SIG-M5 (cell line): ENCODE measurements around the gene CCDC83.

Experiments
- DNase-seq: peaks from one replicate; lab custom pipeline; 2025; lab: John Stamatoyannopoulos, UW

Gene CCDC83

DNA sequence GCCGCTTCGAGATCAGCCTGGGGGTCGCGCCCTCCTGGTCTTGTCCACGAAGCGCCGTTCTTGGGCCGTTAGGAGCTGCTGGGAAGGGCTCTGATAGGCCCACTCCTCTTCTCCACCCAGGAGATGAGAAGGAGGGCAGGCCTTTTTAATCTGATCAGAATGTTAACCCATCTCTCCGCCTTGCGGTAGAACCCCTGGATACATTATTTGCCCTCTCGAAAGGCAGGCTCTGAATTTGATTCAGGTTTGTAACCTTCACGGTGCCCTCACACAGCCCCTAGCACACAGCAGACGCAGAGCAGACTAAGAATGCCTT lies at the start of gene CCDC83:
Gene CCDC83, plus strand, starts transcription at position 43 of the 316 bp plus-strand sequence. CDS start 9,741 bp downstream, outside the sequence.
- DNase-seq = no peak

DNA sequence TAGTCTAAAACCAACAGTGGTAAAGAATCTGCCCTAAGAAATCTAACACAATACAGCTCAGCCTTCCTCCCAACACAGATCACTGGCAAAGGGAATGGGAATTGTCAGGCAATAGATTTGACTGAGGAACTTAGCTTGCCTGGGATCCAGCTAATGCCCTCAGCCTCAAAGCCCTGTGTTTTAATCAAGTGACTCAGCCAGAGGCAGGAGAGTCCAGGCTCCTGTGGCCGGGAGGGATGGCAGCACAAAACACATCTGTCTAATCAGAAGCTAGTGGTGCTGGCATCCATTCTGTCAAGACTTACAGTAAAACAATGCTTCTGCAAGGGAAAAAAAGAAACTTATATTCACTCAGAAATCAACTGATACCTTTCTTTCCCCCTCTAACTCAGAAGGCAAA lies 49.8 kb upstream of the CCDC83 start:
- no peak for DNase-seq

DNA sequence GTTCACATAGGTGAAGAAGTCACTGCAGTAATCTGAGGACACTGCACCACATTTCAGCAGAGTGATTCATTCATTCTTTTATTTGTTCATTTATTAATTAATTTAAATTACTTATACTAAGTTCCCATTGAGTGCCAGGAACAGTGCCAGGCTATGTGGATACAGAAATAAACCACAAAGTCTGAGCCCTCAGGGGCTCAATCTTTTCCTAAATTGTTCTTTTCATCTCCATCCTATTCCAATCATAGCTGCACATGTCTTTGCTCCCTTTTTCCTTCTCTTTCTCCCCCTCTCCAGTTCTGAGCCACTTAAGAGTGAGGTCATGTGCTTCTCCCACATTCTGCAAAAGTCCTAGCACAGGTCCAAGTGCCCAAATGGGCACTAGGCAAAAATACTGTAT lies 49.2 kb upstream of the CCDC83 start:
- DNase-seq = no peak

DNA sequence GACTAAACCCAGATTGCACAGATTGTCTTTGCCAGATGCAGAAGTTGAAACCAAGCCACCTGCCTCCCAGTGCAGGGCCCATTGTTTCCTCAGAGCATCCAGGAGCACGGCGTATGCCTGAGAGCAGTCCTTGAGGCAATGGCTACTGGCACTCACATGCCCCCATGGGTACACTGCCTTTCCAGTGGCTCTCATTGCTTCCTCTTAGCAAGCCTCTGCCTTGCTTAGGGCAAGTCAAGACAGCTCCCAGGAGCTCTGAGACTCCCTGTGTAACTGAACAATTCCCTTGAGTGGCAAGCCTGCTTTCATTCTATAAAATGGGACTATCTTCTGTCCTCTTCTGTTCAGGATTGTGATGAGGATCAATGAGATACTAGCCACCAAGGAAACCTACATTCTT lies 48.3 kb upstream of the CCDC83 start:
- no peak for DNase-seq

DNA sequence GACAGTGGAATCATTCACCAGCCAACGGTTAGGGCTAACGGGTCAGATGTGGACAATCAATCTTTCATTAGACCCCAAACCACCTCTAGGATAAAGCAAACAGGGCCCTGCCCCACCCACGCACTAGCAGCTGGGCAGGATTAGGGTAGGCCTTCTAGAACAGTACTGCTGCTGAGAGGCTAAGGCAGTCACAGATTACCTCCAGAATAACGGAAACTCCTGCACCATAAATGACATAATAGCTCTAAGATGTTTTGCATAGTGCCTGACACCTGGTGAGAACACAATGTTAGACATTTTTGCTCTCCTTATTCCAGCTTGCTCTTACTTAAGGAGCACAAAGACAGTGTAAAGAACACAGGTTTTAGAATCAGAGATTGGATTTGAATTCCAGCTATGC lies 46.0 kb upstream of the CCDC83 start:
- no peak for DNase-seq

DNA sequence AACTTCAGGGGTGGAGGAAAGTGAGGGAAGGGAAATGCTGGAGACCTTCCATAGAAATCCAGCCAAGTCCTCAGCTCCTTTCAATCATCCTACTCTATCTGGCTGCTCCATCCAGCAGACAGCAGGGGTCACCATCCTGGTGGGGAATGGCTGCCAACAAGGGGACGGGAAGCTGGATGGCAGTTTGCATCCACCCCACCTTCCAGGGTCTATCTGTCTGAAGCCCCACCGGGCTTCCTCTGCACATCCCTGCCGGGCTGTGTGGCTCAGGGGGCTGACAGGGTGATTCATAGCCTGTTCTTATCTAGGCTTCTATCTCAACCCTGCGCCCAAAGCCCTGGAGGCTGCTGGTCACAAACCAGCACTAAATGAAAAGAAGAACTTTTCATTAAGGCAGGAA lies 45.3 kb upstream of the CCDC83 start:
- DNase-seq = no peak

DNA sequence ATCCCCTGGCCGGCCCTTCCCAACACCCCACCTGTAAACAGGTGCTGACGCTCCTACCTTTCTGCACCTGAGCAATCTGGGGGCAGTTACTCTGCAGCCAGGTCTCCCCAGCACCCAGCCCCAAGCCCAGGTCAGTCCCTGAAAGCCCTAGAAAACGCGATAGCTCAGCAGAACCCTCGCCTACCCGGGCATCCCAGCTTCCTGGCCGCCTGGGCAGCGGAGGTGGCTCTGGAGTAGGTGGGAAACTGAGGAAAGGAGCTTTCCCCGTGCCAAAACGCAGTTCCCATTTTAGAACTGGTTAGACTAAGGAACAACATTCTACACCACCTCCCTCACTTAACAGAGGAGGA lies 44.7 kb upstream of the CCDC83 start:
- no peak for DNase-seq

DNA sequence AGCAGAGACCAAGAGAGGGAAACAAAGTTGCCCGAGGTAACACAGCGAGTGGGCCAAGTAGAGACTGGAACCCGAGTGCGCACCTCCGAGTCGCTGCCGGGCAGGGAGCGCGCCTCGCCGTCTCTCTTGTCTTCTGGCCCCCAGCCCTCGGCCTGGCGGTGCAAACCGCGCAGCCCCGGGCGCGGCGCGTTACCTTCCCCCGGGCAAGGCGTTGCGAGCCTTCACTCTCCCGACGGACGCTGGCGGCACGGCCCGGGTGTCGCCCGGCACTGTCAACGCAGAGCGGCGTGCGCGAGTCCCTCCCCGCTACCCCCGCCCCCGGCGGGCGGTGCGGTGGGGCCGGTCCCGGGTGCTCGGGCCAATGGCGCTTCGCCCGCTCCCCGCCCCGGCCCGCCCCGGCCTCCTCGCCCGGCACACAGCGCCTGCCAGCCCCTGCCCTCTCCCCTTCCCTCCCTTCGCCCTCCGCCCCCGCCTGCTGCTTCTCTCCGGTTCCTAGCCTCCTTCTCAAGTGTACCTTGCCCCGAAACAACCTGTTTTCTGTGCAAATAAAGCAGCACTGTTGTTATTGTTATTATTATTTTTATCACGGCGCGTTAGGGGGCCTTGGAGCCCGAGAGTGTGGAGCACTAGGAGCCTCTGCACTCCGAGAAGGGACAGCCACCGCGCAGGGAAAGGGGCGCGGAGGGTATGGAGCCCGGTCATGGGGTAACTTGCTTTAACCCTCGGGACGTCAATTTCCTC lies 44.1 kb upstream of the CCDC83 start, which contains the start of gene SYTL2:
Gene SYTL2, minus strand, starts transcription at position 271 of the 741 bp plus-strand sequence. CDS start 53,416 bp downstream, outside the sequence.
- DNase-seq = no peak

DNA sequence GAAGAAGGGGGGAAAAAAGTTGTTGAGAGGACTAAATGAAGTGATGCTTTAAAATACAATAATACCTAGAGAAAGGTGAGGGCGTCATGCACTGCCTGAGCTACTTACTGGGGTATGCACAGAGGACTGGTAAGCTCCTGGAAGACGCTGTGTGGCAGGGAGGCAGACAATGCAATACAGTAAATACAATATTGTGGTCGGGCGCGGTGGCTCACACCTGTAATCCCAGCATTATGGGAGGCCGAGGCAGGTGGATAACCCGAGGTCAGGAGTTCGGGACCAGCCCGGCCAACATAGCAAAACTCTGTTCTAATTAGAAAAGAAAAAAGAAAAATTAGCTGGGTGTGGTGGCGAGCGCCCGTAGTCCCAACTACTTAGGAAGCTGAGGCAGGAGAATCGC lies 43.6 kb upstream of the CCDC83 start:
- DNase-seq = no peak

DNA sequence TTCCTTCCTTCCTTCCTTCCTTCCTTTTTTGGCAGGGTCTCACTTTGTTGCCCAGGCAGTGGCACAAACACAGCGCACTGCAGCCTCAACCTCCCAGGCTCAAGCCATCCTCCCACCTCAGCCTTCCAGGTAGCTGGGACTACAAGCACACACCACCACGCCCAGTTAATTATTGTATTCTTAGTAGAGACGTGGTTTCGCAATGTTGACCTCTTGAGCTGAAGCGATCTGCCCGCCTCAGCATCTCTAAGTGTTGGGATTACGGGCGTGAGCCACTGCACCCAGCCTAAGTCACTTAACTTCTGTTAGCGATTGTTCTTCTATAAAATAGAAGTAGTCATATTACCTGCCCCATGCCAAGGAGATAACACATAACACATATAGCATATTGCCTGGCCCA lies 41.5 kb upstream of the CCDC83 start:
- DNase-seq = no peak

DNA sequence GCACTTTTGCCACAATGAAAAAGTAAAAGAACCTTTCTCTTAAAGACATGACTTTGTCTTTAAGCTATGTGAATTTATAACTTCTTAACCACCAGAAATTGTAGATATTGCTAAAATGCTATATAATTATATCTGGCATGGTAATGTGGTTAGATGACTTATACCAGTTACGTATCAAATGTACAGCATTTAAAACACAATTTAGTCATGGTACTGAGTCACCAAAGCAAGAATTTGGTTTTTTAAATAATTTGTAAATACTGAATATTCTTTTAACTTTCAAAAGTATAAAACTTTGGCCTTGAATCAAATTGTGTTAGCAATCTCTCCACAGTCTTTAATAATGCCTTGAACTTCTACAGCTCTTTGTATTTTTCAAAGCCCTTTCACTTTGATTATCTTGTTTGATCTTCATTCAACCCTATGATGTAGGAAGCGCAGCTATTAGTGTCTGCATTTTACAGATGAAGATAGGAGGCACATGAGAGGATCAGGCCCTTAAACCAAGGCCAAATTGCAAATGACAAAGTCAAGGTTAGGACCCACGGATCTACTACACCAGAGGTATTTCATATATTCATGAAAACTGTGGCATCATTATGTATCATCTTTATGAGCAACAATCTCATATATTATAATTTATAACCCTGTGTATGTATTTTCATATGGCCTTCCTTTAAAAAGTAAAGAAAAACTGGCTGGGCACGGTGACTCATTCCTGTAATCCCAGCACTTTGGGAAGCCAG lies 39.8 kb upstream of the CCDC83 start:
- no peak for DNase-seq

DNA sequence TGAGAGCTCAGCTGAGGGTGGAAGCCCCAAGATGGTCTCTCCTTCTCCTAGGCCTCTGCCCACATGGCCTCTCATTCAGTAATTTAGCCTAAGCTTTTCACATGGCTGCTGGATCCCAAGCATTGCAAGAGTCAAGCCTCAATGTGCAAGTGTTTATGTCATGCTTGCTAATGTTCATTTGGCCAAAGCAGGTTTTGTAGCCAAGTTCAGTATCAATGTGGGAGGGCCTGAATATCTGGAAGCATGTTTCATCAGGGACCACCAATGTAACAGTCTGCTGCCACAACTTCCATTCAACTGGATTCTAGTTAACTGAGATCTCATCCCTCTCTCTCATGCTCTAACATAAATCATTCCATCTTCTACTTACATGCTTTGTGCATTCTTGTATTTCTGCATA lies 35.7 kb upstream of the CCDC83 start:
- DNase-seq = no peak

DNA sequence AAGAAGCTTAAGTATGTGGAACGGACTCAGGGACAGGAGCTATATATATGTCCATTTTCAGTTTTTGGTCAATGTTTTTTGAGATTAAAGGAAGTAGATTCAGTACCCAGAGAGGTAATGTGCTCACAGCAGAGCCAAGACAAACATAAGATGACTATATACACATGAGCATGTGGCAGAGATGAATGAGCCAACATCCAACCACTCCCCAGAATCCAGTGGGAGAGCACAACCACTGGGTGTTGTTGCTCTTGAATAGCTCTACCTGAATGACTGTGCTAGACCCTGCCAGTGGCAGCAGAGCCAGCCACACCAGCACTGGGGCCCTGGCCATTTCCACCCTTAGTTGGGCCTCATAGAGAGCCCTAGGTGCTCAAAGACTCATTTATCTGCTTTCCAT lies 33.5 kb upstream of the CCDC83 start:
- no peak for DNase-seq

DNA sequence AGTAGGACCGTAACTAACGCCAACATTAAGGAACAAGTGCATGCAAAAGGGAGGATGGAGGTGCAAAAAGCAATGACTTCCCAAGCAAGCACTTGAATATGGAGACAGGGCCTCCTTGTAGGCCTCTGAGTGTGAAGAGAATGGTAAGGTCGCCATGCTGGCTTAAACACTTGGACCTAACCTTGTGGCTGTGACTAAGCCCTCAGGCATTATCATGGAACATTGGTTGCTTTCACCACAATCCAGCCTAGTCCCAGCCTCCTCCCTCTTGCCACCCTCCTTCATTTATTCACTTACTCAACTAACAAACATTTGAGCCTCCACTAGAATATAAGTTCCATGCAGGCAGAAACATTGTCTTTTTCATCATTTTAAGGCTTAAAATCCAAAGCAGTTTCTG lies 32.4 kb upstream of the CCDC83 start:
- DNase-seq = no peak

DNA sequence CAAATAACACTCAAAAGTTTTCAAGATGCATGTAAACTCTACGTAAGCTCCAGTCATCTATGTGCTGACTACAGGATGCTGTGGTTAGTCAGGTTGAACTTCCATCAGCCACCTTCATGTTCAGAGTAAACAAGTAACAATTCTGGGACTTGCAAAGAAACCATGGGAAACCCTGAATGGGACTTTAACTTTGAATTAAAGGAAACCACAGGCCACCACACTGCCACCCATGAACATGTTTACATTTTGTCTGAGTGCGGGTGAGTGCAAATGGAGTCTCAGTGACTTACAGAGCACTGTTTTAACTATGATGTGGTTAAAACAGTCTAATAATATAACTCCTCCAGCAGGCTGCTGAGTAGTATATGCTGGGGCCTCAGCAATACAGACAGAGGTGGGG lies 31.4 kb upstream of the CCDC83 start:
- DNase-seq = no peak

DNA sequence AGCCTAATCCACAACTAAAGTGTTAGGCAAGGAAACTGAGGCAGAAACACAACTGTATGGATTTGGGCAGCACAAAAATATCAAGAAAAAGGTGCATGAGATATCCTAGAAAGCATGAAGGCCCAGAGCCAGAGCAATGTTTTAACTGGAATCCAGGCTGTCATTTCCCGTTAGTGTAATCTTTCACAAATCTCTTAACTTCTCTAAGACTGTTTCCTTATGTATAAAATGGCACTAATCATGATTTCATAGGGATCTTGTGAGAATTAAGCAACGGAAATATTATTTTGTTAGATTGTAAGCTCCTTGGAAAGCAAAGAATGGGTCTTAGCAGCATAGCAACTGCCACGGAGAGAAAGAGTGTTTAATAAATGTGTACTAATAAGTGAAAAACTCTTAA lies 29.6 kb upstream of the CCDC83 start:
- no peak for DNase-seq

DNA sequence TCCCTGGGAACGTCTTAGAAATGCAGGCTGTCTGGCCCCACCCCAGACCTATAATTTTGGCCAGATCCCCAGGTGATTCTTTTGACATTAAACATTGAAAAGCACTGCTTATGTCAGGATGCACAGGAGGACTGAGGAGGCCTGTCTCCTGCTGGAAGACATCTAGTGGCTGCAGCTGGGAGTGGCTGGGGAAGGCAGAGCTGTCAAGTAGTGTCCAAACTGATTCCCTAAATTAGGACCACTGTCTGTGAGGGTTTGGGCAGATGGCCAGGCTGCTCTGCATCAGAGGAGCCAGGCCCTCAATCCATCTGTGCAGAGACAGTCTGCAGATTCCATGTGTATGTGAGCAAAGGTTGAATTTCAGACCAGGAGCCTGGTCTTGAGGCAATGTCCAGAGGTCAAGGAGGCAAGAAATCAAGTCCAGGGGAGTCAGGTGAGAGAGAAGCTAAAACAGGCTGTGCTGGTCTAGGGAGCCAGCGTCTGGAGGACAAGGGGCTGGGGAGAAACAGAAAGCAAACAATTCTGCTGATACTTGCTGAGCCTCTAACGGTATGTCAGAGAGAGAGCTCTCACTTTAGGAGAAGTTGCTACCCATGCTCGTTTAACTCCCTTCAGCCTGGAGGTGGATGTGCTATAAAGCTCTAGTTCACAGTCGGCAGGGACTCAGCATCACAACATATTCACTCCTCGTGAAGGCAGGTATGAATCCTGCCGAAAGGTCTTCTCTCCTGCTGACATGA lies 28.9 kb upstream of the CCDC83 start:
- no peak for DNase-seq

DNA sequence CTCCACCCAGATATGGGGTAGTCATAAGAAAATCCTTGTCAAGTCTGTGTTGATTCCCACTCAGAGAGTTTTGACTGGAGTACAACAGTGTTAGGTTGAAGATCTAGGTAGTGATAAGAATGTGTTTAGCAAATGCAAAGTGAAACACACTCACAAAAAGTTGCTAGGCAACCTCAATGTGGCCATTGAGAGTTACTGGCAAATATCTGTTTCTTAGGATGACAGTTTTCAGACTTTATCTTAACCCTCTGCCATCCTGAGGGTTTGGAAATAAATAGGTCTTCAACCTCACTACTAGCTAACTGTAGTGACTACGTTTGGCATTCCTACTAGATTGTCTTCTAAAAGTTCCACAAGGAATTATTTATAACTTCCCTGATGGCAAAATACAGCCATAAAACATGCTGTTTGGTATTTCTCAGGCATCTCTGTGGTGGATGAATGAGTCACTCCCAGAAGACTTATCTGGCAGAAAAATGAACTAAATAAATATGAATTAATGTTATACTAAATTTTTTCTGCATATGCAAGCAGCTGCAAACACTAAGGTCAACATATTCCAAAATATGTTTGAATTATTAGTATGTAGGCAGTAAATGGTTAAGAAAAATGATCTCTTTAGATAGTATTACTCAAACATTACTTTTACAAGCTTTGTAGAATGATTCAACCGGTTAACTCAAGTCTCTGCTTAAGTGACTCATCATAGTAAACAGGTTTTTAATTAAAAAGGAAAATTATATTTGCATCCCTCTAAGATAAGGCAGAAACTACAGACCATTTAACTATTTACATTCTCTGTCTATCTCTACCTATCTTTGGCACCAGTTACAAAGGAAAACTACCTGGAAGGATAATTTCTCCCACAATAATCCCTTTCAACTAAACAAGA lies 27.2 kb upstream of the CCDC83 start:
- DNase-seq = no peak

DNA sequence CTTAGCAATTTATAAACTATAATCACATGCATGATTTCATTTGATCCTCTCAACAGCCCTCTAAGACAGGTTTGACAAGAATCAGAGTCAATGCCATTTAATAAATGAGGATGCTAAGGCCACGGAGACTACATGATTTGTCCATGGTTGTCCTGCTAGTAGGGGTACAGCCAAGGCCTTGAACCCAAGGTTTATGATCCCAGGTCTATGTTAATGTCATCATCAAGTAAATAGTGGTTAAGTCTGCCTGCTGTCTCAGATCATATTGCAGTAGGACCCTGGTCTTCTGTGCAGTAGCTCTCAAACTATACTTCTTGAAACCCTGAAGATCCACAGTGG lies 26.6 kb upstream of the CCDC83 start:
- no peak for DNase-seq

DNA sequence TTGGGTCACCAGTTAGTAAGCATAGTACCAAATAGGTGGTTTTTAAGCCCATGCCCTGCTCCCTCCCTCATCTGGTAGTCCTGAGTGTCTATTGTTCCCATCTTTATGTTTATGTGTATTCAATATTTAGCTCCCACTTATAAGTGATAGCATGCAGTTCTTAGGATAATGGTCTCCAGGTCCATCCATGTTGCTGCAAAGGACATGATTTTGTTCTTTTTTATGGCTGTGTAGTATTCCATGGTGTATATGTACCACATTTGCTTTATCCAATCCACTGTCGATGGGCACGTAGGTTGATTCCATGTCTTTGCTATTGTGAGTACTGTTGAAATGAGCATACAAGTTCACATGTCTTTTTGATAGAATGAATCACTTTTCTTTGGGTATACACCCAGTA lies 26.0 kb upstream of the CCDC83 start:
- no peak for DNase-seq

DNA sequence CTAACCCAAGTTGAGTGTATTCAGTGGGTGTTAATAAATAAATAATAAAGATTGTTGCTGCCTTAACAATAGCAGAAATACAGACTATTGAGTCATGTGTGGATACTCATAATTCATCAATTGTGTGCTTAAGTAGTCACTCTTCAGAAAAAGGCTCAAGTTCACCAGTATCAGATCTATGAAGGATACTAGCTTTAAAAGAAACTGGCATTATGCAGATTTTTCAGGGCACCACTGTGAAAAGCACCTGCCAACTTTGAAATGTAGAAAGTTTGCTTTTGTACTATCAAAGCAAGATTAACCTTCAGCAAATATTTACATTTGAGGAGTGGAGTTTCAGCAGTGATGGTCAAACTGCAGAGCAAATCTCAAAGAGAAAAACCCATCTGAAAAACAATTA lies 24.1 kb upstream of the CCDC83 start:
- no peak for DNase-seq

DNA sequence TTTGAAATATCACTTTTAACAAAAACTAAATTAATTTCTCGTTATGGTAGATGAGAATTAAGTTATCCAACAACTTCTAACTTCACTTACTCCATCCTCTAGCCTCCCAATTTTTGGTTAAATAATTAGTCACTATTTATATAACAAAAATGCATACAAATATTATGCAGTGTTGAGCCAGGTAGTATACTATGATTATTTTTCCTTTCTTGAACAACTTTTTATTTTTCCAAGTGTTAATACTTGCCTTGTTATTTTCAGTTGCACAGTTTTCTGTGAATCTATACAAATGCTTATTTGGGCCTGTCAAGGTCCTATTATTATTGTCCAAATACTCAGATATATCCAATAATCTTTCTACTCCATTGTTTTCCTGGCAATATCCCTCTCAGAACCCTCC lies 19.9 kb upstream of the CCDC83 start:
- DNase-seq = no peak
